ENCODE data around the gene OR12D3.

- TF ChIP-seq, protein P1, sequence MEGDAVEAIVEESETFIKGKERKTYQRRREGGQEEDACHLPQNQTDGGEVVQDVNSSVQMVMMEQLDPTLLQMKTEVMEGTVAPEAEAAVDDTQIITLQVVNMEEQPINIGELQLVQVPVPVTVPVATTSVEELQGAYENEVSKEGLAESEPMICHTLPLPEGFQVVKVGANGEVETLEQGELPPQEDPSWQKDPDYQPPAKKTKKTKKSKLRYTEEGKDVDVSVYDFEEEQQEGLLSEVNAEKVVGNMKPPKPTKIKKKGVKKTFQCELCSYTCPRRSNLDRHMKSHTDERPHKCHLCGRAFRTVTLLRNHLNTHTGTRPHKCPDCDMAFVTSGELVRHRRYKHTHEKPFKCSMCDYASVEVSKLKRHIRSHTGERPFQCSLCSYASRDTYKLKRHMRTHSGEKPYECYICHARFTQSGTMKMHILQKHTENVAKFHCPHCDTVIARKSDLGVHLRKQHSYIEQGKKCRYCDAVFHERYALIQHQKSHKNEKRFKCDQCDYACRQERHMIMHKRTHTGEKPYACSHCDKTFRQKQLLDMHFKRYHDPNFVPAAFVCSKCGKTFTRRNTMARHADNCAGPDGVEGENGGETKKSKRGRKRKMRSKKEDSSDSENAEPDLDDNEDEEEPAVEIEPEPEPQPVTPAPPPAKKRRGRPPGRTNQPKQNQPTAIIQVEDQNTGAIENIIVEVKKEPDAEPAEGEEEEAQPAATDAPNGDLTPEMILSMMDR (conservative IDR thresholded peaks at IDR 0.05) = no peak
- no peak for TF ChIP-seq ZFX (IDR thresholded peaks at IDR 0.05)
Measured at GRCh38 chr6:29403801-29404200, 28.7 kb upstream of the OR12D3 start.
